Mucosa of rectum (tissue), 2 donors: ENCODE measurements around the gene SEMA4F.
"Not testable (repeated sequence)": the region's sequence is repeated elsewhere in the genome, so short reads cannot be mapped to it uniquely, and the experiment has no call there.

ENCODE experiments used
- H3K27ac ChIP-seq, 2 donors: one replicate each; pipeline ENCODE4 v1.7.0; 2013; ENCODE audit warnings: inconsistent platforms in 2 of 2, low read depth in 2 of 2, low read length in 2 of 2
- H3K27me3 ChIP-seq, 2 donors: one replicate each; pipeline ENCODE4 v1.7.0; 2013; ENCODE audit warnings: low read length in 2 of 2; ENCODE audit not compliant: control insufficient read depth in 2 of 2, insufficient read depth in 2 of 2
- H3K36me3 ChIP-seq, 2 donors: one replicate each; pipeline ENCODE4 v1.7.0; 2013; ENCODE audit warnings: low read length in 2 of 2; ENCODE audit not compliant: control insufficient read depth in 2 of 2, insufficient read depth in 2 of 2
- H3K4me1 ChIP-seq, 2 donors: one replicate each; pipeline ENCODE4 v1.7.0; 2013; ENCODE audit warnings: low read length in 2 of 2, mild to moderate bottlenecking in 1 of 2; ENCODE audit not compliant: control insufficient read depth in 2 of 2, insufficient read depth in 2 of 2
- H3K4me3 ChIP-seq, 2 donors: one replicate each; pipeline ENCODE4 v1.7.0; 2013; ENCODE audit warnings: low read length in 2 of 2
- H3K9ac ChIP-seq, 2 donors: one replicate each; pipeline ENCODE4 v1.7.0; 2013; ENCODE audit warnings: low read length in 2 of 2, low read depth in 1 of 2, mild to moderate bottlenecking in 1 of 2
- H3K9me3 ChIP-seq, 2 donors: one replicate each; pipeline ENCODE4 v1.7.0; 2013; ENCODE audit warnings: low read length in 2 of 2; ENCODE audit not compliant: control insufficient read depth in 2 of 2
- donor health status: healthy.
- donor health status: Normal muscosa, but diverticular disease.

The SEMA4F gene

GRCh38 chr2:74653985-74654882, at the start of gene SEMA4F:
TSS of gene SEMA4F (plus strand) at chr2:74654247. CDS start at chr2:74654377, 130 bp downstream.
- H3K27me3 ChIP-seq, result no peaks in the 10 kb centered on the region
- peaks cover 7 to 12% of the 10 kb centered on the region in 2 donors for H3K4me1 ChIP-seq
- H3K4me3 ChIP-seq, result peak within 1 kb of the TSS; percentile 72 to 83
- H3K9ac ChIP-seq, result peak within 1 kb of the TSS; percentile 60 to 73
- H3K27ac ChIP-seq, result peak within 1 kb of the TSS in 1 of 2 donors; percentile 4
- H3K9me3 ChIP-seq, result no peaks in the 10 kb centered on the region
- H3K36me3 ChIP-seq, result peaks cover 0 to 4% of the 10 kb centered on the region in 2 donors

DNA sequence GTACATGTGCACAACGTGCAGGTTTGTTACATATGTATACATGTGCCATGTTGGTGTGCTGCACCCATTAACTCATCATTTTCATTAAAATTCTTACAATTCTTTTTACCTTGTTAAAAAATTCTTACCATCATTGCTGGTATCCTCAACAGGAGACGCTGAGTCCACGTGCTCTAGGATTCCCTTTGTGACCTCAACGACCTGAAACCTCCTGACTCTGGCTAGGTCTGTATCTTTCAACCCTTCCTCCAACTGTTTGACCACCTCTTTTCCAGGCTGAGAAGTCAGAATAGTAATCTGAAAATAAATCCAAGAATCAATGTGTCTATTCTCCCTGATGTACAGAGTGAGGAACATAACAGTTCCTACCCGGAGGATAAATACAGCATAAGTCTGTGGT, 47.1 kb upstream of the SEMA4F start:
- H3K9me3 ChIP-seq, result peaks cover 0 to 2% of the 10 kb centered on the region in 2 donors
- H3K27ac ChIP-seq, result no peak overlapping the region
- H3K4me3 ChIP-seq, result no peak overlapping the region
- no peaks in the 10 kb centered on the region for H3K36me3 ChIP-seq
- H3K9ac ChIP-seq, result no peak overlapping the region
- peaks cover 0 to 6% of the 10 kb centered on the region in 2 donors for H3K27me3 ChIP-seq
- no peaks in the 10 kb centered on the region for H3K4me1 ChIP-seq

DNA sequence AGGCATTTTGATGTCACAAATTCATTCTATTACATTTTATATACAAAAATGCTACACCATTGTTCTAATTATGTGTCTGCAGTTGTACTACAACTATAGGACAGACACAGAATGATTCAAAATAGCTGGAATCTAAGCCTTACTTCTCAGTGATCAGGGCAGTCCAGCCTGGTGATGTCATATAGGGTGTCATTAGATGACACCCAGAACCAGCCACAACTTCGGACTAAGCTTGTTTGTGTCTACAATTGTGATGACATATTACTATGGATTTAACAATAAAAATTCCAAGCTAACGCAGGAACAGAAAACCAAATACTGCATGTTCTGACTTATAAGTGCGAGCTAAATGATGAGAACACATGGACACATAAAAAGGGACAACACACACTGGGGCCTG, 36.9 kb upstream of the SEMA4F start:
- Histone ChIP-seq H3K4me3 (no peak overlapping the region), H3K9me3 (no peaks in the 10 kb centered on the region), H3K9ac (no peak overlapping the region), H3K27me3 (no peaks in the 10 kb centered on the region), H3K36me3 (no peaks in the 10 kb centered on the region), H3K27ac (no peak overlapping the region), H3K4me1 (no peaks in the 10 kb centered on the region)

GRCh38 chr2:74618410-74619083, 35.5 kb upstream of the SEMA4F start:
- Histone ChIP-seq H3K27me3 (no peaks in the 10 kb centered on the region), H3K36me3 (no peaks in the 10 kb centered on the region)

DNA sequence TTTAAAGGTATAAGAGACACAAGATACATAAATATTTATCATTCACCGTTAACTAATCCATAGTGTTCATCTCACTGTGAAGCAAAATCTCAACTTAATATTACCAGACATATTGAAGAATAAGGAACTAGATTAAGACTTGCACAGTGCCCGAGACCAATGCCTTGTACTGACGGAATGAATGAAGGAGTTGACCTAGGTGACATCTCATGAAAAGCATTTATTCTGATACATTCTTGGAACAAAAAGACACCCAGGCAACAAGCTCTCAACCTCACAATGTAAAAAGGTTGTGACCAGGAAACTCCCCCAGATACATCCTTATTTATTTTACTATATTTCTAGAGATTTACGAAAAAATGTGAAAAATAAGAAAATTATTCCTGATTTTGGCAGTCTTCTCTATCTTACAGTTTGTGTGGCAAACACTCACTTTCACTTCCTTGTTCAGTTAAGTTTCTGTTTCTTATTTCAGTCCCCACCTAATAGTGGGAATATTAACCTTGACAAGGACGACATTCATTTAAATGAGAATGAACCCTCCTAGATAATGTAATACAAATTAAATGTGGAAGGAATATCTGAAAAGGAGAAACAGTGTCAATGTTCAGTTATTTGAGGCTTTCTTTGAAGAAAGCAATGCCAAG, 34.3 kb upstream of the SEMA4F start:
- Histone ChIP-seq H3K4me1 (no peaks in the 10 kb centered on the region), H3K4me3 (no peak overlapping the region), H3K36me3 (no peaks in the 10 kb centered on the region), H3K27me3 (no peaks in the 10 kb centered on the region), H3K9ac (no peak overlapping the region), H3K27ac (no peak overlapping the region), H3K9me3 (no peaks in the 10 kb centered on the region)

More at GRCh38 chr2:74618410-74619083, 35.5 kb upstream of the SEMA4F start:
- H3K4me3 ChIP-seq, result no peak overlapping the region
- no peak overlapping the region for H3K9ac ChIP-seq
- H3K27ac ChIP-seq, result no peak overlapping the region
- H3K9me3 ChIP-seq, result no peaks in the 10 kb centered on the region
- H3K4me1 ChIP-seq, result no peaks in the 10 kb centered on the region

DNA sequence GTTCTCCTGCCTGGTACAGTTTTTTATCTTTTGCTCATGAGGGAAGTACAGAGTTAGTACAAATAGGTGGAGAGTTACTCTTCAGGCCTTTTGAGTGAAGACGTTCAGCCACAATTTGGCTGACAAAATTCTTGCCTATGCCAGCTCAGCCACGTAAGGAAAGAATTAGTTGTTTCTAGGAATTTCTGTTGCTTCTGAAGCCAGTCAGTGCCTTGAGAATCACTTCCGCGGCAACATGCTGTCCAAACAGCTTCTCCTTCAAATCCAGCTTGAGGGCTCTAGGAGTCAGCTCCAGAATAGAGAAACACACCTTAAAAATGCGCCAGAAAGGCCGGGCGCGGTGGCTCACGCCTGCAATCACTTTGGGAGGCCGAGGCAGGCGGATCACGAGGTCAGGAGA, 33.4 kb upstream of the SEMA4F start:
- no peaks in the 10 kb centered on the region for H3K4me1 ChIP-seq
- H3K27ac ChIP-seq, result no peak overlapping the region
- H3K9me3 ChIP-seq, result no peaks in the 10 kb centered on the region
- H3K27me3 ChIP-seq, result no peaks in the 10 kb centered on the region
- no peak overlapping the region for H3K9ac ChIP-seq
- H3K36me3 ChIP-seq, result no peaks in the 10 kb centered on the region
- no peak overlapping the region for H3K4me3 ChIP-seq

GRCh38 chr2:74625658-74626425, 28.2 kb upstream of the SEMA4F start:
- H3K4me1 ChIP-seq, result no peaks in the 10 kb centered on the region
- no peaks in the 10 kb centered on the region for H3K36me3 ChIP-seq
- H3K27ac ChIP-seq, result no peak overlapping the region
- no peak overlapping the region for H3K9ac ChIP-seq
- no peak overlapping the region for H3K4me3 ChIP-seq
- no peaks in the 10 kb centered on the region for H3K27me3 ChIP-seq
- no peaks in the 10 kb centered on the region for H3K9me3 ChIP-seq

DNA sequence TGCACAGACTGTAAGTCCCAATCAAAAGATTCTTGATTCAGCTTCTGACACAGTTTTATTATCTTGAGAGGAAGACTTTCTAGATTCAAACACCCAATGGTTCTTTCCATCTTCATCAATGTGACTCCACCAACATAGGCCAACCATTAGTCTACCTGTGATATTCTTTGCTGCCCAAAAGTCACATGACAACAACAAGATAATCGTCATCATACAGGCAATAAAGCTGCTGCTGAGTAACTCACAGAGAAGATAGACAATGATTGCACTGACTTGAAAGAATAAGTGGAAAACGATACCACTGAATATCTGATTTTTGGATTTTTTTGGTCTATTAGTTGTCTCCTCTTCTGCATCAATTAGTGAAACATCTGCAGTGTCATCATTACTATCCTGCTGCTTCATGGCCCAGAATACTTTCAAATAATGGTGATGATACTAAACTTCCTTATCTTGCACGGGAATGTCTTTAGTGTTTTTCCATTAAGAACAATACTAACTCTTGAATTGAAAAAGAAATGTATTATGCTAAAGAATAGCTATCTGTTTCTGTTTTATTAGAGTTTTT, 25.4 kb upstream of the SEMA4F start:
- H3K27me3 ChIP-seq, result no peaks in the 10 kb centered on the region
- no peaks in the 10 kb centered on the region for H3K4me1 ChIP-seq
- H3K27ac ChIP-seq, result no peak overlapping the region
- H3K36me3 ChIP-seq, result no peaks in the 10 kb centered on the region
- no peak overlapping the region for H3K9ac ChIP-seq
- H3K4me3 ChIP-seq, result no peak overlapping the region
- H3K9me3 ChIP-seq, result no peaks in the 10 kb centered on the region

DNA sequence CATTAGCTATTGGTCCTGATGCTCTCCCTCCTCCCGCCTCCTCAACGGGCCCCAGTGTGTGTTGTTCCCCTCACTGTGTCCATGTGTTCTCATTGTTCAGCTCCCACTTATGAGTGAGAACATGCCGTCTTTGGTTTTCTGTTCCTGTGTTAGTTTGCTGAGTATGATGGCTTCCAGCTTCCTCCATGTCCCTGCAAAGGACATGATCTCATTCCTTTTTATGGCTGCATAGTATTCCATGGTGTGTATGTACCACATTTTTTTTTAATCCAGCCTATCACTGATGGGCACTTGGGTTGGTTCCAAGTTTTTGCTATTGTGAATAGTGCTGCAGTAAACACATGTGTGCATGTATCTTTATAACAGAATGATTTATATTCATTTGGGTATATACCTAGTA, 23.6 kb upstream of the SEMA4F start:
- H3K27ac ChIP-seq, H3K27me3 ChIP-seq, H3K4me3 ChIP-seq, H3K36me3 ChIP-seq, H3K9ac ChIP-seq, H3K4me1 ChIP-seq, H3K9me3 ChIP-seq: not testable (repeated sequence)
